Head of caudate nucleus (tissue), 42 donors: ENCODE data around the gene XAGE3.
"Not testable (repeated sequence)": the region's sequence is repeated elsewhere in the genome, so short reads cannot be mapped to it uniquely, and the experiment has no call there.

Source experiments
- DNase-seq, 42 donors: peaks; one replicate each; pipeline versions ENCODE4 v3.0.0 to v3.0.0-alpha.2; 2020 to 2021; ENCODE audit warnings: mixed read lengths in 7 of 42
- intact Hi-C: fragments of 100-400 bp; cut with DNase I; formaldehyde crosslinking; loops from one replicate; pipeline ENCODE4 v1.15.0; 2022

The XAGE3 gene

GRCh38 chrX:52856991-52857525 lies 10.8 kb downstream of the XAGE3 start:
- intact Hi-C loops, DNase-seq: not testable (repeated sequence)

- DNase-seq: no peak
- intact Hi-C loops: no loop called here
Measured at GRCh38 chrX:52852110-52852860, 15.6 kb downstream of the XAGE3 start.

- DNase-seq, intact Hi-C loops: not testable (repeated sequence)
Measured at GRCh38 chrX:52843619-52844018, 24.3 kb downstream of the XAGE3 start.

GRCh38 chrX:52839137-52839536 lies 28.7 kb downstream of the XAGE3 start:
- intact Hi-C loops: no loop called here
- no peak for DNase-seq

GRCh38 chrX:52830551-52830950 lies 37.3 kb downstream of the XAGE3 start:
- intact Hi-C loops: no loop called here
- no peak for DNase-seq

- DNase-seq: no peak
- intact Hi-C loops: no loop called here
Measured at GRCh38 chrX:52824608-52825007, 43.3 kb downstream of the XAGE3 start.

GRCh38 chrX:52821079-52821760 lies 46.7 kb downstream of the XAGE3 start:
- intact Hi-C loops: no loop called here
- DNase-seq: no peak

- no peak for DNase-seq
- intact Hi-C loops: no loop called here
Measured at GRCh38 chrX:52819788-52820187, 48.1 kb downstream of the XAGE3 start.
